ENCODE data around the gene GNA15.

The GNA15 gene

GRCh38 chr19:3114018-3114726, 21.7 kb upstream of the GNA15 start (continued):
- TF ChIP-seq, protein P1, sequence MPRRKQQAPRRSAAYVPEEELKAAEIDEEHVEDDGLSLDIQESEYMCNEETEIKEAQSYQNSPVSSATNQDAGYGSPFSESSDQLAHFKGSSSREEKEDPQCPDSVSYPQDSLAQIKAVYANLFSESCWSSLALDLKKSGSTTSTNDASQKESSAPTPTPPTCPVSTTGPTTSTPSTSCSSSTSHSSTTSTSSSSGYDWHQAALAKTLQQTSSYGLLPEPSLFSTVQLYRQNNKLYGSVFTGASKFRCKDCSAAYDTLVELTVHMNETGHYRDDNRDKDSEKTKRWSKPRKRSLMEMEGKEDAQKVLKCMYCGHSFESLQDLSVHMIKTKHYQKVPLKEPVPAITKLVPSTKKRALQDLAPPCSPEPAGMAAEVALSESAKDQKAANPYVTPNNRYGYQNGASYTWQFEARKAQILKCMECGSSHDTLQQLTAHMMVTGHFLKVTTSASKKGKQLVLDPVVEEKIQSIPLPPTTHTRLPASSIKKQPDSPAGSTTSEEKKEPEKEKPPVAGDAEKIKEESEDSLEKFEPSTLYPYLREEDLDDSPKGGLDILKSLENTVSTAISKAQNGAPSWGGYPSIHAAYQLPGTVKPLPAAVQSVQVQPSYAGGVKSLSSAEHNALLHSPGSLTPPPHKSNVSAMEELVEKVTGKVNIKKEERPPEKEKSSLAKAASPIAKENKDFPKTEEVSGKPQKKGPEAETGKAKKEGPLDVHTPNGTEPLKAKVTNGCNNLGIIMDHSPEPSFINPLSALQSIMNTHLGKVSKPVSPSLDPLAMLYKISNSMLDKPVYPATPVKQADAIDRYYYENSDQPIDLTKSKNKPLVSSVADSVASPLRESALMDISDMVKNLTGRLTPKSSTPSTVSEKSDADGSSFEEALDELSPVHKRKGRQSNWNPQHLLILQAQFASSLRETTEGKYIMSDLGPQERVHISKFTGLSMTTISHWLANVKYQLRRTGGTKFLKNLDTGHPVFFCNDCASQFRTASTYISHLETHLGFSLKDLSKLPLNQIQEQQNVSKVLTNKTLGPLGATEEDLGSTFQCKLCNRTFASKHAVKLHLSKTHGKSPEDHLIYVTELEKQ (tag by site-specific recombination; IDR thresholded peaks at IDR 0.05; ENCODE audit: borderline replicate concordance) = no peak
- no peak for TF ChIP-seq ZNF544 (tag by site-specific recombination; IDR thresholded peaks at IDR 0.05)
- TF ChIP-seq KLF1 (tag by site-specific recombination; IDR thresholded peaks at IDR 0.05) = no peak
- TF ChIP-seq MZF1 (tag by site-specific recombination; IDR thresholded peaks at IDR 0.05; ENCODE audit: borderline replicate concordance) = no peak

GRCh38 chr19:3114811-3115210, 21.0 kb upstream of the GNA15 start:
- TF ChIP-seq ZSCAN23 (tag by site-specific recombination; IDR thresholded peaks at IDR 0.05) (no peak), ZNF184 (tag by site-specific recombination; IDR thresholded peaks at IDR 0.05) (no peak), ZNF133 (tag by site-specific recombination; IDR thresholded peaks at IDR 0.05) (no peak), ZFP3 (tag by site-specific recombination; IDR thresholded peaks at IDR 0.05; ENCODE audit: low read depth) (no peak), ZNF707 (tag by site-specific recombination; IDR thresholded peaks at IDR 0.05) (no peak), ZNF23 (tag by site-specific recombination; IDR thresholded peaks at IDR 0.05; ENCODE audit: borderline replicate concordance) (no peak), ZNF561 (tag by site-specific recombination; IDR thresholded peaks at IDR 0.05; ENCODE audit: borderline replicate concordance) (no peak), BCL6B (tag by site-specific recombination; IDR thresholded peaks at IDR 0.05) (no peak), ZSCAN16 (tag by site-specific recombination; IDR thresholded peaks at IDR 0.05) (no peak), ZNF248 (tag by site-specific recombination; IDR thresholded peaks at IDR 0.05) (no peak), TRIM28 (IDR thresholded peaks at IDR 0.05; ENCODE audit: borderline replicate concordance, low read length) (no peak)
- TF ChIP-seq, protein P2, sequence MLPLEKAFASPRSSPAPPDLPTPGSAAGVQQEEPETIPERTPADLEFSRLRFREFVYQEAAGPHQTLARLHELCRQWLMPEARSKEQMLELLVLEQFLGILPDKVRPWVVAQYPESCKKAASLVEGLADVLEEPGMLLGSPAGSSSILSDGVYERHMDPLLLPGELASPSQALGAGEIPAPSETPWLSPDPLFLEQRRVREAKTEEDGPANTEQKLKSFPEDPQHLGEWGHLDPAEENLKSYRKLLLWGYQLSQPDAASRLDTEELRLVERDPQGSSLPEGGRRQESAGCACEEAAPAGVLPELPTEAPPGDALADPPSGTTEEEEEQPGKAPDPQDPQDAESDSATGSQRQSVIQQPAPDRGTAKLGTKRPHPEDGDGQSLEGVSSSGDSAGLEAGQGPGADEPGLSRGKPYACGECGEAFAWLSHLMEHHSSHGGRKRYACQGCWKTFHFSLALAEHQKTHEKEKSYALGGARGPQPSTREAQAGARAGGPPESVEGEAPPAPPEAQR (tag by site-specific recombination; IDR thresholded peaks at IDR 0.05) = no peak
- POLR2A ChIA-PET = interaction anchor here (0.5 kb wide), 1 partner anchor 59 kb away, joined by 7 read pairs; no protein-coding TSS in a partner anchor
- CTCF ChIA-PET = interaction anchor here (0.7 kb wide), 1 partner anchor 39 kb away, joined by 3 read pairs; no protein-coding TSS in a partner anchor
- Histone ChIP-seq H3K4me1 (ENCODE audit: control insufficient read depth, insufficient read depth, low read length) (no peaks in the 10 kb centered on the region), H3K36me3 (ENCODE audit: control insufficient read depth in 2 of 2, insufficient read depth in 1 of 2, low read length in 2 of 2) (peaks cover 0 to 25% of the 10 kb centered on the region in 2 experiments; a peak in 2 of 3 replicates), H3K4me3 (ENCODE audit: low read depth, low read length) (no peak overlapping the region), H3K27ac (ENCODE audit: extremely low read depth, low read depth, low read length) (no peak overlapping the region), H3K9me3 (ENCODE audit: control insufficient read depth, insufficient read depth, low read depth, low read length) (no peaks in the 10 kb centered on the region)

- ChIA-PET POLR2A (no interaction called here), CTCF (interaction anchor here (0.5 to 0.7 kb wide), 3 partner anchors 10 to 44 kb away, joined by 3 to 5 read pairs (median 3); no protein-coding TSS in a partner anchor)
- peaks cover 0 to 29% of the 10 kb centered on the region in 2 experiments; a peak in 2 of 3 replicates for H3K36me3 ChIP-seq (ENCODE audit: control insufficient read depth in 2 of 2, insufficient read depth in 1 of 2, low read length in 2 of 2)
- H3K4me1 ChIP-seq (ENCODE audit: control insufficient read depth, insufficient read depth, low read length) = no peaks in the 10 kb centered on the region
- no peak overlapping the region for H3K4me3 ChIP-seq (ENCODE audit: low read depth, low read length)
- H3K9me3 ChIP-seq (ENCODE audit: control insufficient read depth, insufficient read depth, low read depth, low read length) = no peaks in the 10 kb centered on the region
- no peak overlapping the region for H3K27ac ChIP-seq (ENCODE audit: extremely low read depth, low read depth, low read length)
- TF ChIP-seq PATZ1 (tag by site-specific recombination; IDR thresholded peaks at IDR 0.05) (0 out of 2 replicates have a peak, but pooled peaks have one; percentile 19), ZNF544 (tag by site-specific recombination; IDR thresholded peaks at IDR 0.05) (no peak)
Observed at GRCh38 chr19:3115411-3115810, 20.4 kb upstream of the GNA15 start.
